Measurements from ENCODE around the gene RAB22A.

The RAB22A gene

GRCh38 chr20:58308680-58309527 lies 611 bp upstream of the RAB22A start:
- peak overlapping the region; percentile 52 for H2AFZ ChIP-seq (ENCODE audit: low read depth)
- peak overlapping the region; percentile 56 for H3K9ac ChIP-seq
- peaks cover 44% of the 10 kb centered on the region for H3K4me1 ChIP-seq (ENCODE audit: low read depth, poor library complexity, severe bottlenecking)
- no peaks in the 10 kb centered on the region for H3K27me3 ChIP-seq (ENCODE audit: insufficient read depth, low read depth)
- H3K4me2 ChIP-seq: peak overlapping the region; percentile 74
- peak overlapping the region; percentile 40 for H3K27ac ChIP-seq
- H3K36me3 ChIP-seq (ENCODE audit: insufficient read depth): no peaks in the 10 kb centered on the region
- no peaks in the 10 kb centered on the region for H4K20me1 ChIP-seq (ENCODE audit: insufficient read depth)
- no peak for TF ChIP-seq CTCF (conservative IDR thresholded peaks at IDR 0.05; ENCODE audit: low read depth, low read length)
- no peak overlapping the region for H3K4me3 ChIP-seq (IDR thresholded peaks at IDR 0.05; ENCODE audit: insufficient read depth, low read depth, low read length)
- peaks cover 31% of the 10 kb centered on the region for H3K79me2 ChIP-seq (ENCODE audit: insufficient read depth, low read depth)

GRCh38 chr20:58310291-58310782 lies 822 bp downstream of the RAB22A start:
- H3K27me3 ChIP-seq (ENCODE audit: insufficient read depth, low read depth): no peaks in the 10 kb centered on the region
- peaks cover 44% of the 10 kb centered on the region for H3K4me1 ChIP-seq (ENCODE audit: low read depth, poor library complexity, severe bottlenecking)
- TF ChIP-seq CTCF (conservative IDR thresholded peaks at IDR 0.05; ENCODE audit: low read depth, low read length): no peak
- peaks cover 25% of the 10 kb centered on the region for H3K79me2 ChIP-seq (ENCODE audit: insufficient read depth, low read depth)
- peak overlapping the region; percentile 59 for H3K27ac ChIP-seq
- no peaks in the 10 kb centered on the region for H3K36me3 ChIP-seq (ENCODE audit: insufficient read depth)
- H2AFZ ChIP-seq (ENCODE audit: low read depth): peak overlapping the region; percentile 76
- H3K4me2 ChIP-seq: peak overlapping the region; percentile 87
- H3K9ac ChIP-seq: peak overlapping the region; percentile 91
- H3K4me3 ChIP-seq (IDR thresholded peaks at IDR 0.05; ENCODE audit: insufficient read depth, low read depth, low read length): no peak overlapping the region
- H4K20me1 ChIP-seq (ENCODE audit: insufficient read depth): no peaks in the 10 kb centered on the region

GRCh38 chr20:58312836-58313235 lies 3.3 kb downstream of the RAB22A start:
- no peak overlapping the region for H3K9ac ChIP-seq
- H3K79me2 ChIP-seq (ENCODE audit: insufficient read depth, low read depth): peaks cover 24% of the 10 kb centered on the region
- H2AFZ ChIP-seq (ENCODE audit: low read depth): no peak overlapping the region
- no peak overlapping the region for H3K4me2 ChIP-seq
- TF ChIP-seq CTCF (conservative IDR thresholded peaks at IDR 0.05; ENCODE audit: low read depth, low read length): no peak
- H3K27ac ChIP-seq: no peak overlapping the region
- no peaks in the 10 kb centered on the region for H3K27me3 ChIP-seq (ENCODE audit: insufficient read depth, low read depth)
- peaks cover 22% of the 10 kb centered on the region for H3K4me1 ChIP-seq (ENCODE audit: low read depth, poor library complexity, severe bottlenecking)
- no peaks in the 10 kb centered on the region for H3K36me3 ChIP-seq (ENCODE audit: insufficient read depth)
- H3K4me3 ChIP-seq (IDR thresholded peaks at IDR 0.05; ENCODE audit: insufficient read depth, low read depth, low read length): no peak overlapping the region
- H4K20me1 ChIP-seq (ENCODE audit: insufficient read depth): no peaks in the 10 kb centered on the region

- peaks cover 16% of the 10 kb centered on the region for H3K4me1 ChIP-seq (ENCODE audit: low read depth, poor library complexity, severe bottlenecking)
- peaks cover 24% of the 10 kb centered on the region for H3K79me2 ChIP-seq (ENCODE audit: insufficient read depth, low read depth)
- no peaks in the 10 kb centered on the region for H3K27me3 ChIP-seq (ENCODE audit: insufficient read depth, low read depth)
- no peaks in the 10 kb centered on the region for H4K20me1 ChIP-seq (ENCODE audit: insufficient read depth)
- no peak overlapping the region for H2AFZ ChIP-seq (ENCODE audit: low read depth)
- H3K36me3 ChIP-seq (ENCODE audit: insufficient read depth): no peaks in the 10 kb centered on the region
- H3K4me3 ChIP-seq (IDR thresholded peaks at IDR 0.05; ENCODE audit: insufficient read depth, low read depth, low read length): no peak overlapping the region
- no peak overlapping the region for H3K27ac ChIP-seq
- no peak overlapping the region for H3K9ac ChIP-seq
- no peak overlapping the region for H3K4me2 ChIP-seq
- TF ChIP-seq CTCF (conservative IDR thresholded peaks at IDR 0.05; ENCODE audit: low read depth, low read length): no peak
Measured at GRCh38 chr20:58313396-58313795, 3.9 kb downstream of the RAB22A start.

Measured in KMS-11 (cell line).